Activated CD8-positive, alpha-beta memory T cell treated with anti-CD3 and anti-CD28 coated beads, Interleukin-2, amount 50 U/mL, for 48 hours (primary cell): ENCODE data around the gene RAB5IF.
A peak's percentile ranks its signal among the peaks of the same experiment; 100 is the strongest.
"Not testable (repeated sequence)": the region's sequence is repeated elsewhere in the genome, so short reads cannot be mapped to it uniquely, and the experiment has no call there.

ENCODE experiments used
- DNase-seq: peaks from one replicate; pipeline ENCODE4 v3.0.0-alpha.2; 2020

RAB5IF gene

GRCh38 chr20:36587388-36588070 lies 18.1 kb upstream of the RAB5IF start:
- DNase-seq, result no peak

- no peak for DNase-seq
These were observed 14.3 kb upstream of the RAB5IF start for GRCh38 chr20:36591281-36591680.

DNA sequence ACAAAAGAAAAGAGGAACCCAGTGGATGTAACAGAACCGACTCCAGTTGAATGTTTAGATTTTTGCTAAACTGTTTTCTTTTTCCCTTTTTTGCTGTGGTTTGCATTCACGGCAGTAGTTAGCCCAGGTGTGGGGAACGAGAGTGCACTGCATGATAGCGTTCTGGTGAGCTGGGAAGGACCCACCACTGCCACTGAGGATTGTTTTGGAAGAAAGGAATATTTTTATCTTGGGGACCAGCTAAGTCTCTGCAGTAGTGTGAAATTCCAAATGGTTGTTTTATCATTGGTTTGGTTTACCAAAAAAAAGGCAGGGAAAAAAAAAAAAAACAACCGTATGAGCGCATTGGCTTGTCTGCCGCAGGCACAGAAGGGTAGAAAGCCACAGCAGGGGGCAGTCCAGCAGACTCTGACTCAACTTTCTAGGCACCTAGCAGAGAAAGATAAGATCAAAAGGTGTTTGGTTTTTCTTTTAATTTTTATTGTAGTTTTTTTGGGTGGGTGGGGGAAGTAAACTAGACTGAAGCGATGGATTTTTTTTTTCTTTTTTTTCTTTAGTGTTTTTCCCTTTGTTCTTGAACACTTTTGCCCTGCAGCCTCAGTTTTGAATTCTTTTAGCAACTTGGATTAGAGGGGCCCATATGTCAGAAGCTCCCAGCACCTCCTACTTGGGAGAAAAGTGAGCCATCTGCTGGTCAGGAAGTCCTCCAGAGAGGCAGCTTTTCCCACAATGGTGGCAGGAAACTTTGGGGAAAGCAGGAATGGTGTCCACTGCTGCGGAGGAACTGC lies 13.5 kb upstream of the RAB5IF start:
- DNase-seq, result no peak

DNA sequence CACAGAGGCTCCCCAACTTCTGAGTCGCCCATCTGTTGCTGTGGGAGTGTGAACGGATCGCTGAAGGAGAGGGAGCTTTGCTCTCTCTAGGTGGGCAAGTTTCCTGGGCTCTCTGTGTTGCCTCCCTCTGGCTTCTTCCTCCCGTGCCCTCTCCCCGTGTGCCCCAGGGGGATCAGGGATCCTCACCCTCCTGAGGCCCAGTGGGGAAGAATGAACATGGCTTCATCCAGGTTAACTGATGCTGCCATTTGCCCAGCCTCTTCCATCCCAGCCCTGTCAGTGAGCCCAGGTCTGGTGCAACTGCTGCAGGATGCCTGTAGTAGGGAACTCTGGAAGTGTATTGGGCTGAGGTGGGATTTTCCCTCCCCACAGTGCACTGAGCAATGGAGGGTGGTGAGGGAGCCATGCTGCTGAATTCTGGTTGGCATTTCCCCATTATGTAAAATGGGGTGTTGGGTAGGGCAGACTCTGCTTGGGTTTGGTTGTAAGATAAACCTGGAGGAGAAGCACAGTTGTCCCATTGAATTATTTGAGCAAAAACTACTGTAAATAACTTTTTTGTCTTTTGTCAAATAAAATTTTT lies 12.1 kb upstream of the RAB5IF start:
- DNase-seq, result no peak

DNA sequence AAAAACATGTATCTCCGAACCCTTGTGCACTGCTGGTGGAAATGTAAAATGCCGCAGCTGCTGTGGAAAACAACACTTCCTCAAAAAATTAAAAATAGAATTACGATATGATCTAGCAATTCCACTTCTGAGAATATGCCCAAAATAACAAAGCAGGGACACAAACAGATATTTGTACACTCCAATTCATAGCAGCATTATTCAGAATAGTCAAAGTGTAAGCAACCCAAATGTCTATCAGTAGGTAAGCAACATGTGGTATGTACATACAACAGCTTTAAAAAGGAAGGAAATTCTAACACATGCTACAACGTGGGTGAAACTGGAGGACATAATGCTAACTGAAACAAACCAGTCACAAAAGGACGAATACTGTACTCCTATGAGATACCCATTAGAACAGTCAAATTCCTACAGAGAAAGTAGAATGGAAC lies 5.7 kb upstream of the RAB5IF start:
- no peak for DNase-seq

GRCh38 chr20:36601540-36601939 lies 4.0 kb upstream of the RAB5IF start:
- DNase-seq, result no peak

DNA sequence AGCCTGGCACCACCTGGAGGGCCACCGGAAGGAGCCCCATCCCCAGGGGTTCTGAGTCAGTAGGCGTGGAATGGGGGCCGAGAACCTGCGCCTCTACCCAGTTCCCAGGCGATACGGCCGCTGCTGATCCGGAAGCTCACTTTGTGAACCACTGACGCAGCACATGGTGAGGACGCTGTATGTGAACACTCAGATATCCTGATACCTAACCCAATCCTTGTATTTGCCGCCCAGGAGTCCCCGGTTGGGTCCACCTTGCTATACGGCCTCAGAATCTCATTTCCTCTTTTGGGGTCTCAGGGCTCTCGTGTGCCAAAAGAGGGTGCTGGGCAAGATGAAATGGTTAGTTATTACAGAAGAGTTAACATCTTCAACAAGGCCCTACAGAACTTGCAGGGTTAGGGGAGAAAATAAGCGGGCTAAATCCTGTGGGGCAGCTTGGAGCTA lies 604 bp upstream of the RAB5IF start:
- DNase-seq, result peak; percentile 75

DNA sequence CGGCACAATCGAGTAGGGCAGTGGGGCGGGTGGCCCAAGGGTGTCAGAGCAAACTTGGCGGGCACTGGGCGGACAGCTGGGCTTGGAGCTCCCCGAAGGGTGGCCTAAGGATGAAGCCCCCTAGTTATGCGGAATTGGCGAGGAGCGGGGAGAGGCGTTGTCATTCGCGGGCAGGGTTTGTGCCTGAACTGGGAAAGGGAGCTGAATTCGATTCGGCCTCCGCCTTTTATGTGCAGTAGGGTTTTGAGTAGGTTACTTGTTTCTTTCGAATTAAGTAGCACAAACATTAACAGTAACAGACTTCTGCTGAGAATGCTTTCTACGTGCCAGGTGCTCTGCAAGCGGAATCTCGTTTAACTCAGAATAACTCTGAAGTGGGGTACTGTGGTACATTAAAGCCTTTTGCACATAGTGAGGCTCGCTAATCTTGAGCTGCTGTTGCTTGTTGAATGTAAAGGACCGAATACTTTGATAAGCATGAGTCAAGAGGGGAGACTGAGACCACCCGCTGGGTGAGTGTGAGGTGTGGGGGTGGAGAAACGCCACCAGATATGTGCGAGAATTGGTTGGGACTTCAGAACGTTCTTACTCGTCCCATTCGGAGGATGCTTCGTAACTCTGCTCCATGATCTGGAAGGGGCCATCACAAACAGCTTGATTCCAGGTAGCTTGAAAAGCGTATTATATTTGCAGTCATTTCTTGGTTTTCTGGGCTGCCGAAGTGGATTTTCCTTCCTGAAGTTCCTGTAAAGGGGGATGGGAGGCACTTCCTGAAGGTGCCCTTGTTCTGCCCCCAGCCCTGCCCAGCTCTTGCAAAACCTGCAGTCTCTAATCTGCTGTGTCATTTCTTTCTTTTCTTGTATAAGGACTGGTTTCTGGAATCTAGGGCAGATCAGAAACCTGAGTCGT lies 833 bp downstream of the RAB5IF start:
- DNase-seq, result no peak

- DNase-seq, result no peak
These were observed 2.2 kb downstream of the RAB5IF start for GRCh38 chr20:36607586-36608387.

- not testable (repeated sequence) for DNase-seq
These were observed 2.8 kb downstream of the RAB5IF start for GRCh38 chr20:36608388-36608728.

DNA sequence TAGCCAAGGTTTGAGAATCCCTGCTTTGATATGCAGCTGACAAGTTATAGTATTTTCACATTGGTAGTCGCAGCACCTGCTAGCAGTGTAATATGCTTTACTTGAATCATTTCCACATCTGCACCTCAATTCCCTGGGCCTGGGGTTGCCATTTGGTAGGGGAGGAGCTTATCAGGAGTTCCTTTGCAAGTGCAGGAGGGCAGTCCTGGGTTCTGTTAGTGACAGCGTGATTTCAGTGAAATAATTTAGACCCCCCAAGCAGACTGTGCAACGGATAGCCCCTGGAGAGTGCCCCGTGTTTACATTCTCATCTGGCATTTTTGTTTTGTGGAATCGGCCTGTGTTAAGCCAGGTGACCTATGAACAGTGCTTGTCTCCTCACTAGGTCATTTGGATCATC lies 6.0 kb downstream of the RAB5IF start:
- no peak for DNase-seq

- no peak for DNase-seq
These were observed 8.4 kb downstream of the RAB5IF start for GRCh38 chr20:36613974-36614373.

GRCh38 chr20:36614781-36615557 lies 9.4 kb downstream of the RAB5IF start:
- DNase-seq, result no peak

DNA sequence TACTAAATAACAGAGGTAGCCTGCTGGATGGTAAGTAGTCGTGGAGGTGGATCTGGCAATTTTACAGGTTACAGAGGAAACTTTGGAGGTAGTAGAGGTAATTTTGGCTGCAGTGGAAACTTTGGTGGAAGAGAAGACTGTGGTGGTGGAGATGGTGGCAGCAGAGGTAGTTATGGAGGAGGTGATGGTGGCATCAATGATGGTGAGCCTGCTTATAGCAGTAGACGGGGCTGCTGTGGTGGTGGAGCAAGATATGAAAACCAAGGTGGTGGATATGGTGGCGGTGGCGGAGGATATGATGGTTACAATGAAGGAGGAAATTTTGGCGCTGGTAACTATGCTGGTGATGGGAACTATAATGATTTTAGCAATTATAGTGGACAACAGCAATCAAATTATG lies 15.3 kb downstream of the RAB5IF start:
- DNase-seq, result no peak

DNA sequence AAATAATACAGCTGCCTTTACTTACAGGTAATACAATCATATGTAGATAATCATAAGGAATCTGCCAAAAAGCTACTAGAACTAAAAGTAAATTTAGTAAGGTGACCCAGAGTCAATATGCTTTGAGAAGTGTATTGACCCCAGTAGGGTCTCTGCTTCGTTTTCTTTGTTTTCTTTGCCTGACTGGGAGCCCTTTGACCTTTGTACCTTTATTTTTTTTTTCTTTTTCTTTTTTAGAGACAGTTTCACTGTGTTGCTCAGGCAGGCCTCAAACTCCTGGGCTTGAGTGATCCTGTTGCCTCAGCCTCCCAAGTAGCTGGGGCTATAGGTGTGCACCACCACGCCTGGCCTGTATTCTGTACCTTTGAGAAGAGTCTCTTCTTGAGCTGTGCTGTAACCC lies 17.9 kb downstream of the RAB5IF start:
- DNase-seq, result no peak

- DNase-seq, result no peak
These were observed 18.7 kb downstream of the RAB5IF start for GRCh38 chr20:36624068-36624943.

GRCh38 chr20:36624944-36625324 lies 19.4 kb downstream of the RAB5IF start:
- DNase-seq, result no peak

DNA sequence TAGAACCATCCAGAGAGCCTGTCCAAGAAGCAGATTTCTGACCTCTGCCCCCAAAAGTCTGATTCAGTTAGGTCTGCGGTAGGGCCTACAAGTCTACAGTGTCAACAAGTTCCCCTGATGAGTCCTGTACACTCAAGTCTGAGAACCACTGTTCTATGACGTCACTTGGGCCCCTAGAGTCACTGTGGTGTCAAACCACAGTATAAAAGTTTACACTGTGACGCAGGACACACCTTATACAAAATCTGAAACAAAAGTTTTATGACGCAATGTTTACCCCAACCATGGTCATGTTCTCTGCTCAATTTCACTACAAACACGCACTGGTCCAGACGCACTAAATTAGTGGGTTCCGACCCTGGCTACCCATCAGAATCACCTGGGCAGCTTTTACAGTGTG lies 22.5 kb downstream of the RAB5IF start:
- no peak for DNase-seq

- peak; percentile 70 for DNase-seq
These were observed 24.4 kb downstream of the RAB5IF start for GRCh38 chr20:36629719-36630681.
